Keratinocyte (primary cell): ENCODE measurements around the gene DISC1. TPM values are rescaled to one million over a fixed set of nuclear protein-coding genes. Genes with fewer than 3 reads are reported as not detected.

Experiments used
- DNase-seq: peaks from one replicate; pipeline ENCODE4 v3.0.0-alpha.2; 2011; ENCODE audit warnings: low read depth, missing footprints, low spot score
- FAIRE-seq: peaks from 2 replicates; lab custom pipeline; 2011; peaks lifted over from hg19 to GRCh38; lab: Jason Lieb, UNC
- H2AFZ ChIP-seq: 2 replicates; pipeline ENCODE4 v1.6.0; 2012; ENCODE audit warnings: low read length, control low read depth, inconsistent platforms; ENCODE audit not compliant: control insufficient read depth
- H3K27ac ChIP-seq: 2 replicates; pipeline ENCODE4 v1.5.1; 2011; ENCODE audit warnings: low read length; ENCODE audit not compliant: control insufficient read depth, insufficient read depth
- H3K27me3 ChIP-seq: 3 replicates; pipeline ENCODE4 v1.6.0; 2011; ENCODE audit warnings: low read length; ENCODE audit not compliant: control insufficient read depth, insufficient read depth; ENCODE audit errors: extremely low read depth
- H3K36me3 ChIP-seq, 2 experiments: 2 replicates in 1 of 2; 3 replicates in 1 of 2; pipeline ENCODE4 v1.5.1; 2011; ENCODE audit warnings: low read length in 2 of 2, mild to moderate bottlenecking in 1 of 2; ENCODE audit not compliant: control insufficient read depth in 2 of 2, insufficient read depth in 2 of 2; ENCODE audit errors: extremely low read depth in 1 of 2
- H3K4me1 ChIP-seq: 3 replicates; pipeline ENCODE4 v1.5.1; 2011; ENCODE audit warnings: low read length; ENCODE audit not compliant: control insufficient read depth, insufficient read depth; ENCODE audit errors: extremely low read depth
- H3K4me2 ChIP-seq: 3 replicates; pipeline ENCODE4 v1.6.0; 2011; ENCODE audit warnings: low read depth, low read length; ENCODE audit not compliant: control insufficient read depth, insufficient read depth; ENCODE audit errors: extremely low read depth
- H3K4me3 ChIP-seq, 3 experiments: fragments of 200-600 bp in 1 of 3; sonication (generic) in 1 of 3; 2 replicates in 2 of 3; 3 replicates in 1 of 3; pipeline ENCODE4 v1.5.1; 2011 to 2016; ENCODE audit warnings: low read length in 3 of 3, mild to moderate bottlenecking in 3 of 3, control low read depth in 2 of 3, inconsistent platforms in 1 of 3, low read depth in 1 of 3, mixed read lengths in 1 of 3, mixed run types in 1 of 3, moderate library complexity in 1 of 3; ENCODE audit not compliant: control insufficient read depth in 2 of 3, insufficient read depth in 2 of 3; ENCODE audit errors: extremely low read depth in 1 of 3
- H3K79me2 ChIP-seq: 2 replicates; pipeline ENCODE4 v1.6.0; 2012; ENCODE audit warnings: low read length; ENCODE audit not compliant: control insufficient read depth, insufficient read depth
- H3K9ac ChIP-seq: 3 replicates; pipeline ENCODE4 v1.6.0; 2011; ENCODE audit warnings: low read length; ENCODE audit not compliant: control insufficient read depth, insufficient read depth; ENCODE audit errors: extremely low read depth
- H3K9me1 ChIP-seq: 3 replicates; pipeline ENCODE4 v1.6.0; 2011; ENCODE audit warnings: low read length; ENCODE audit not compliant: control insufficient read depth, insufficient read depth; ENCODE audit errors: extremely low read depth
- H3K9me3 ChIP-seq: 2 replicates; pipeline ENCODE4 v1.5.1; 2012; ENCODE audit warnings: low read depth, low read length; ENCODE audit not compliant: control insufficient read depth
- H4K20me1 ChIP-seq: 3 replicates; pipeline ENCODE4 v1.6.0; 2011; ENCODE audit warnings: low read length; ENCODE audit not compliant: control insufficient read depth, insufficient read depth; ENCODE audit errors: extremely low read depth
- EZH2 ChIP-seq: IDR thresholded peaks from one replicate; pipeline ENCODE4 v1.6.1; 2012; ENCODE audit warnings: inconsistent platforms, mild to moderate bottlenecking, low read length, moderate library complexity
- dilution Hi-C: fragments of 300-500 bp; cut with MboI; formaldehyde crosslinking; loops from one replicate; pipeline ENCODE4 v1.7.0; 2020; ENCODE audit warnings: low sequenced_read_pairs; ENCODE audit not compliant: extremely low pct_ligation_motif_present
- polyA plus RNA-seq, 5 experiments: library from polyadenylated mRNA; depleted of rRNA in 3 of 5; stranded (reverse) in 3 of 5; stranded (forward) in 1 of 5; unstranded in 1 of 5; fragments of >200 nt; gene quantifications; 1 replicate in 1 of 5; 2 replicates in 3 of 5; 3 replicates in 1 of 5; pipeline versions ENCODE4 v1.2.1 to v1.2.3, GENCODE V29; 2011 to 2012; ENCODE audit warnings: missing spikeins in 2 of 5, low read depth in 1 of 5, low replicate concordance in 1 of 5
- TF ChIP-seq, protein P1 (sequence below), 3 experiments: IDR thresholded peaks in 1 of 3; conservative IDR thresholded peaks in 1 of 3; optimal IDR thresholded peaks in 1 of 3; 2 replicates in 2 of 3; 3 replicates in 1 of 3; pipeline versions ENCODE3 to v1.5.1; 2011; ENCODE audit warnings: low read length in 3 of 3, mild to moderate bottlenecking in 3 of 3, moderate library complexity in 2 of 3, control low read depth in 1 of 3, inconsistent platforms in 1 of 3; ENCODE audit not compliant: insufficient read depth in 2 of 3; ENCODE audit errors: extremely low read depth in 1 of 3

DISC1 gene
- polyA plus RNA-seq, 1 donor (not counting 4 experiments of a cell fraction or from before 2014, with no cell fraction given) = 0.47 TPM

DNA sequence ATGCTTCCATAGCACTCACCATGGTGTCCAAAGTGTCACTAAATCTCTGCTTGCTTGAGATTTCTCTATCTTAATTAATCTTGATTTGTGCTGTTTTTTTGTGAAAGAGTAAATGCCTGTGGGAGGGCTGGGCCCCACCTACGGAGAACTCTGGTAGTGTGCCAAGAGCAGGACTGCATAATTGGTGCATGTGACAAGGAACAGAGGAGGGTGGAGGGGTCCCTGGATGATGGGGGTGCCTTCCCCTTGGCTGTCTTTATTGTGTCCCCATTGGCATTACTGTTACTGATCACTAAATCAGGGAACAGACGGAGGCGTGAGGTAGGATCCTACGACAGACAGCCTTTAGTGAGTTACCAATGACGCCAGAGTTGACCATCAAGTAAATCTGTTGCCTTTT lies 223.4 kb downstream of the DISC1 start:
- no peak for FAIRE-seq
- H2AFZ ChIP-seq = no peak overlapping the region
- dilution Hi-C loops = no loop called here

DNA sequence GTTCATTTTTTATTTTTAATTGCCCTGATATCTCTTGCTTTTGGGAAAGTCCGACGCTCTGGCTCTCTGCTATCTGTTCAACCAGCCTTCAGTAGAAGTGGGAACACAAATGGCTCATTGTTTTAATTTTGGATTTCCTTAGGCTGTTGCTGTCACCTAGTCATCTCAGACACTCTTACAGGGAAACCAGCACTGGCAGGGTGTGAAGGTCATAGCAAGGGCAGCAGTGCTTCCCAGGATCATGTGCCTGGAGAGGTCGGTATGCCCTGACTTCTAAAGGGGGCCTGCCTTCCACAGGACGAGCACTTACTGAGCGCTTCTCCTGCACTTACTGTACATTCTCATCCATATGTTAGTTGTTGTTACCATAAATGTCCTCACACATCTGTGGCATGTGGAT lies 224.2 kb downstream of the DISC1 start:
- no peak for FAIRE-seq

More for the DNA sequence above, 223.4 kb downstream of the DISC1 start:
- Histone ChIP-seq H3K36me3 (no peaks in the 10 kb centered on the region), H3K4me1 (no peaks in the 10 kb centered on the region), H3K79me2 (no peaks in the 10 kb centered on the region), H3K27ac (no peak overlapping the region), H3K9ac (no peak overlapping the region), H3K4me2 (no peak overlapping the region), H3K9me1 (no peaks in the 10 kb centered on the region), H4K20me1 (no peaks in the 10 kb centered on the region), H3K9me3 (no peaks in the 10 kb centered on the region), H3K4me3 (no peak overlapping the region), H3K27me3 (no peaks in the 10 kb centered on the region)
- no peak for DNase-seq
- TF ChIP-seq, protein P1, sequence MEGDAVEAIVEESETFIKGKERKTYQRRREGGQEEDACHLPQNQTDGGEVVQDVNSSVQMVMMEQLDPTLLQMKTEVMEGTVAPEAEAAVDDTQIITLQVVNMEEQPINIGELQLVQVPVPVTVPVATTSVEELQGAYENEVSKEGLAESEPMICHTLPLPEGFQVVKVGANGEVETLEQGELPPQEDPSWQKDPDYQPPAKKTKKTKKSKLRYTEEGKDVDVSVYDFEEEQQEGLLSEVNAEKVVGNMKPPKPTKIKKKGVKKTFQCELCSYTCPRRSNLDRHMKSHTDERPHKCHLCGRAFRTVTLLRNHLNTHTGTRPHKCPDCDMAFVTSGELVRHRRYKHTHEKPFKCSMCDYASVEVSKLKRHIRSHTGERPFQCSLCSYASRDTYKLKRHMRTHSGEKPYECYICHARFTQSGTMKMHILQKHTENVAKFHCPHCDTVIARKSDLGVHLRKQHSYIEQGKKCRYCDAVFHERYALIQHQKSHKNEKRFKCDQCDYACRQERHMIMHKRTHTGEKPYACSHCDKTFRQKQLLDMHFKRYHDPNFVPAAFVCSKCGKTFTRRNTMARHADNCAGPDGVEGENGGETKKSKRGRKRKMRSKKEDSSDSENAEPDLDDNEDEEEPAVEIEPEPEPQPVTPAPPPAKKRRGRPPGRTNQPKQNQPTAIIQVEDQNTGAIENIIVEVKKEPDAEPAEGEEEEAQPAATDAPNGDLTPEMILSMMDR (optimal IDR thresholded peaks at IDR 0.05 in 1 of 3, IDR thresholded peaks at IDR 0.05 in 1 of 3, conservative IDR thresholded peaks at IDR 0.05 in 1 of 3; ENCODE audit: extremely low read depth in 1 of 3, insufficient read depth in 2 of 3, low read length in 3 of 3) = no peak
- no peak for TF ChIP-seq EZH2

More for the DNA sequence above, 224.2 kb downstream of the DISC1 start:
- no peak overlapping the region for H3K27ac ChIP-seq
- H3K4me2 ChIP-seq = no peak overlapping the region
- H3K79me2 ChIP-seq = no peaks in the 10 kb centered on the region
- no peaks in the 10 kb centered on the region for H4K20me1 ChIP-seq
- TF ChIP-seq, protein P1 (optimal IDR thresholded peaks at IDR 0.05 in 1 of 3, IDR thresholded peaks at IDR 0.05 in 1 of 3, conservative IDR thresholded peaks at IDR 0.05 in 1 of 3; ENCODE audit: extremely low read depth in 1 of 3, insufficient read depth in 2 of 3, low read length in 3 of 3) = no peak
- no peak for TF ChIP-seq EZH2
- H3K4me3 ChIP-seq = no peak overlapping the region
- no peaks in the 10 kb centered on the region for H3K4me1 ChIP-seq
- no peak overlapping the region for H3K9ac ChIP-seq
- no peaks in the 10 kb centered on the region for H3K9me1 ChIP-seq
- no peak for DNase-seq
- H3K27me3 ChIP-seq = no peaks in the 10 kb centered on the region
- H2AFZ ChIP-seq = no peak overlapping the region
- H3K9me3 ChIP-seq = no peaks in the 10 kb centered on the region
- H3K36me3 ChIP-seq = no peaks in the 10 kb centered on the region
- dilution Hi-C loops = no loop called here
